Thoracic aorta (tissue), 2 donors: ENCODE results near the gene OSGEPL1. TPM values are rescaled to one million over a fixed set of nuclear protein-coding genes. Genes with fewer than 3 reads are reported as not detected.
A peak's percentile ranks its signal among the peaks of the same experiment; 100 is the strongest.

Experiments used
- ATAC-seq: fragments of 150-250 bp; one replicate; pipeline ENCODE4 v1.8.0; 2017; ENCODE audit warnings: low read depth; ENCODE audit not compliant: insufficient number of reproducible peaks, low FRiP score
- DNase-seq: peaks from one replicate; pipeline ENCODE4 v3.0.0-alpha.2; 2020; ENCODE audit warnings: low spot score
- H3K27ac ChIP-seq, 2 donors: fragments of 200-600 bp; sonication (generic); 1 replicate in 1 of 2; 2 replicates in 1 of 2; pipeline ENCODE4 v1.5.1; 2016; ENCODE audit warnings: mild to moderate bottlenecking in 2 of 2, moderate library complexity in 2 of 2
- H3K27me3 ChIP-seq: fragments of 200-600 bp; sonication (generic); replicated peaks from 2 replicates; pipeline ENCODE4 v1.6.0; 2016; ENCODE audit warnings: mild to moderate bottlenecking; ENCODE audit not compliant: insufficient read depth
- H3K36me3 ChIP-seq: fragments of 200-600 bp; sonication (generic); one replicate; pipeline ENCODE4 v1.5.1; 2016
- H3K4me1 ChIP-seq, 2 donors: fragments of 200-600 bp; sonication (generic); 1 replicate in 1 of 2; 2 replicates in 1 of 2; pipeline versions ENCODE4 v1.5.1 to v1.6.0; 2016; ENCODE audit warnings: low read depth in 2 of 2, mild to moderate bottlenecking in 1 of 2; ENCODE audit not compliant: control insufficient read depth in 1 of 2
- H3K4me3 ChIP-seq: fragments of 200-600 bp; sonication (generic); 2 replicates; pipeline ENCODE4 v1.5.1; 2016; ENCODE audit warnings: mild to moderate bottlenecking
- H3K9me3 ChIP-seq: fragments of 200-600 bp; sonication (generic); 2 replicates; pipeline ENCODE4 v1.5.1; 2016
- total RNA-seq, 2 donors: library from RNA; depleted of rRNA; stranded (reverse); fragments of >200 nt; gene quantifications; one replicate each; pipeline versions ENCODE4 v1.1.0 to v1.2.3, GENCODE V29; 2016
- TF ChIP-seq, protein P1 (sequence below): fragments of 200-600 bp; sonication (generic); IDR thresholded peaks from one replicate; pipeline ENCODE4 v1.5.1; 2019; ENCODE audit warnings: antibody characterized with exemption

The OSGEPL1 gene
- total RNA-seq, 2 donors from 2014 or later = 1.9 to 5.7 TPM

DNA sequence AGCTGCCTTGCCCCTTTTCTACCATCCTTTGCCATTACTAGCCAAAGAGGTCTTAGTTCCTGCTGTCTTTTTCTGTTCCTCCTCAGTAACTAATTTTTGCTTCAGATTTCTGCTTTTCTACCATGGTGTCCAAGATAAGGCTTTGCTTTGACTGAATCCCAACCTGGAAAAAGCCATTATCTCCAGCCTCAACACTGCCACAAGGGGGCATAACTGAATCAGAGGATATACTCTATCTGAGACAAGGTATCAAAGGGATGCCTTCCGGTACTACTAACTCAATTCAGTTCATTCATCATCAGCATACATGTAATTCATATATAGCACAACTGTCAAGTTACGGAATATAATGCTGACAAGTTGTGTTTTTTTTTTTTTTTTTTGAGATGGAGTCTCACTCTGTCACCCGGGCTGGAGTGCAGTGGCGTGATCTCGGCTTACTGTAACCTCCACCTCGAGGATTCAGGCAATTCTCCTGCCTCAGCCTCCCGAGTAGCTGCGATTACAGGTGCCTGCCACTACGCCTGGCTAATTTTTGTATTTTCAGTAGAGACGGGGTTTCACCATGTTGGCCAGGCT, 11.4 kb downstream of the OSGEPL1 start:
- peaks cover 13% of the 10 kb centered on the region for H3K36me3 ChIP-seq
- no peaks in the 10 kb centered on the region for H3K4me1 ChIP-seq
- DNase-seq (no peak), ATAC-seq (no peak)
- TF ChIP-seq, protein P1, sequence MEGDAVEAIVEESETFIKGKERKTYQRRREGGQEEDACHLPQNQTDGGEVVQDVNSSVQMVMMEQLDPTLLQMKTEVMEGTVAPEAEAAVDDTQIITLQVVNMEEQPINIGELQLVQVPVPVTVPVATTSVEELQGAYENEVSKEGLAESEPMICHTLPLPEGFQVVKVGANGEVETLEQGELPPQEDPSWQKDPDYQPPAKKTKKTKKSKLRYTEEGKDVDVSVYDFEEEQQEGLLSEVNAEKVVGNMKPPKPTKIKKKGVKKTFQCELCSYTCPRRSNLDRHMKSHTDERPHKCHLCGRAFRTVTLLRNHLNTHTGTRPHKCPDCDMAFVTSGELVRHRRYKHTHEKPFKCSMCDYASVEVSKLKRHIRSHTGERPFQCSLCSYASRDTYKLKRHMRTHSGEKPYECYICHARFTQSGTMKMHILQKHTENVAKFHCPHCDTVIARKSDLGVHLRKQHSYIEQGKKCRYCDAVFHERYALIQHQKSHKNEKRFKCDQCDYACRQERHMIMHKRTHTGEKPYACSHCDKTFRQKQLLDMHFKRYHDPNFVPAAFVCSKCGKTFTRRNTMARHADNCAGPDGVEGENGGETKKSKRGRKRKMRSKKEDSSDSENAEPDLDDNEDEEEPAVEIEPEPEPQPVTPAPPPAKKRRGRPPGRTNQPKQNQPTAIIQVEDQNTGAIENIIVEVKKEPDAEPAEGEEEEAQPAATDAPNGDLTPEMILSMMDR = peak; percentile 29
- H3K4me3 ChIP-seq = no peak overlapping the region
- H3K9me3 ChIP-seq = no peaks in the 10 kb centered on the region
- no peak overlapping the region for H3K27ac ChIP-seq
- H3K27me3 ChIP-seq = no peaks in the 10 kb centered on the region

DNA sequence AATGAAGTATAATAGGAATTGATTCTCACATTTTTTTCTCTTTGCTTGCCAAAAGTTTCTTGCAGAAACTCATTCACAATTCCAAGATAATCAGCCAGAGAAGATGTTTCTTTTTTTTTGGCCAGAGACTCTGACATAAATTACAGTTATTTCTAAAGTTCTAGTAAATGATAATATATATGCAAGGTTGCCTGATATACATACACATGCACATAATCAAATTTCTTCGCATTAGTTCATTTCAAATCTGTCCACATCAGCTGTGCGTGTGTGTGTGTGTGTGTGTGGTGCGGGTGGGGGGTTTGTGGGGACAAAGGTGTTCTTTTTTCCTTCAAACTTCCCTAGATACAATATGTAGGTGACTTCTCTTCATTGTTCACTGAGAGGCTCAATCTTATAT, 33.2 kb downstream of the OSGEPL1 start:
- H3K27ac ChIP-seq = no peak overlapping the region
- H3K27me3 ChIP-seq = no peaks in the 10 kb centered on the region
- no peak for ATAC-seq
- H3K4me1 ChIP-seq = no peaks in the 10 kb centered on the region
- no peak for DNase-seq
- H3K36me3 ChIP-seq = no peaks in the 10 kb centered on the region
- TF ChIP-seq, protein P1 = no peak
- H3K9me3 ChIP-seq = no peaks in the 10 kb centered on the region
- no peak overlapping the region for H3K4me3 ChIP-seq

DNA sequence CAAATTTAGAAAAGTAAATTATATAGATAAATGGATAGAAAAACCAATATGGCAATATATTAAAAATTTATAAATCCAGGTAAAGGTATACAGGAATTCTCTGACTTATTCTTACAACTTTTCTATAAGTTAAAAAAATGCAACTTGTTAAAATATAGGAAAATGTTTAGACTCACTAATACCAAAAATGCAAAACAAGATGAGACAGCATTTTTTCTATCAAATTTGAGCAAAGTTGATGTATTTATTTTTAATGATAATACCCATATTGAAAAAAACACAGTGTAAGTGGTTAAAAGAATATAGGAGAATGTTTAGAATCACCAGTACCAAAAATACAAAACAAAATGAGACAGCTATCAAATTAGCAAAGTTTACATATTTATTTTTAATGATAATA, 35.7 kb downstream of the OSGEPL1 start:
- peaks cover 1% of the 10 kb centered on the region for H3K36me3 ChIP-seq
- no peak overlapping the region for H3K27ac ChIP-seq
- H3K27me3 ChIP-seq = no peaks in the 10 kb centered on the region
- H3K9me3 ChIP-seq = no peaks in the 10 kb centered on the region
- DNase-seq = no peak
- H3K4me3 ChIP-seq = no peak overlapping the region
- no peak for ATAC-seq
- H3K4me1 ChIP-seq = peaks cover 0 to 8% of the 10 kb centered on the region in 2 donors
- TF ChIP-seq, protein P1 = no peak

DNA sequence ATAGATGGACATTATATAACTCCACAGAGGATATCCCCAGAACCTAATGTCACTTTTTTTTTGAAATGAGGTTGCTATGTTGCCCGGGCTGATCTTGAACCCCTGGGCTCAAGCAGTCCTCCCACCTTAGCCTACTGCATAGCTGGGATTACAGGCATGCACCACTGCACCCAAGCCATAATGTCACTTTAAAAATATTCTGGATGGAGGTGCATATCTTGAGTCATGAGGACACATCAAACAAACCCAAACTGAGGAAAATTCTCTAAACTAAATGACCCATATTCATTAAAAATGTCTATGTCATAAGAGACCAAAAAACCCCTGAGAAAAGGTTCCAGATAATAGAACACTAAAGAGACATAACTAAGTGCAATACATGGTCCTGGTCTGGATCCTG, 36.3 kb downstream of the OSGEPL1 start:
- Histone ChIP-seq H3K4me1 (peaks cover 0 to 8% of the 10 kb centered on the region in 2 donors), H3K27me3 (no peaks in the 10 kb centered on the region), H3K4me3 (no peak overlapping the region), H3K9me3 (no peaks in the 10 kb centered on the region), H3K36me3 (peaks cover 5% of the 10 kb centered on the region), H3K27ac (no peak overlapping the region)
- DNase-seq (no peak), ATAC-seq (no peak)
- TF ChIP-seq, protein P1 = no peak

DNA sequence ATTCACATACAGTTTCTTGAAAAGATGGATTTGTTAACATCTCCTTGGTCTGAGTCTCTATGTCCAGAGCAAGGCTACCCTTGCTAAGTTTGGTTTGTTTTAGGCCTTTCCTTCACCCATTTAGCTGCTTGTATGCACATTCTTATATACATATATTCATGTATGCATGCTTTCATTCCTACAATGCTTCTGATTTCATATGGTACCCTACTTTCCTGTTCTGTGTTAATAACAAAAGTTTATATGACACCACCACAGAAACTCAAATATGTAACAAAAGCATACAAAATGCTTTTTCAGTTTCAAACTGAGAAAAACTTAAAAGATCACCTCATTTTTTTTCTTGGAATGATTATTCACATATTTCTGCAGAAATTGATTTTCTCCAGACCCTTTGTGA, 39.4 kb downstream of the OSGEPL1 start:
- Histone ChIP-seq H3K9me3 (no peaks in the 10 kb centered on the region), H3K4me3 (no peak overlapping the region), H3K27me3 (no peaks in the 10 kb centered on the region), H3K27ac (no peak overlapping the region), H3K36me3 (peaks cover 5% of the 10 kb centered on the region), H3K4me1 (peaks cover 0 to 8% of the 10 kb centered on the region in 2 donors)
- TF ChIP-seq, protein P1 = no peak
- DNase-seq (no peak), ATAC-seq (no peak)
